Inflammatory macrophage treated with lipopolysaccharide for 1 hour (primary cell): ENCODE data around the gene FAT1.

Source experiments
- DNase-seq, 2 donors: peaks; one replicate each; pipeline ENCODE4 v3.0.0-alpha.2; 2020 to 2022

The FAT1 gene

DNA sequence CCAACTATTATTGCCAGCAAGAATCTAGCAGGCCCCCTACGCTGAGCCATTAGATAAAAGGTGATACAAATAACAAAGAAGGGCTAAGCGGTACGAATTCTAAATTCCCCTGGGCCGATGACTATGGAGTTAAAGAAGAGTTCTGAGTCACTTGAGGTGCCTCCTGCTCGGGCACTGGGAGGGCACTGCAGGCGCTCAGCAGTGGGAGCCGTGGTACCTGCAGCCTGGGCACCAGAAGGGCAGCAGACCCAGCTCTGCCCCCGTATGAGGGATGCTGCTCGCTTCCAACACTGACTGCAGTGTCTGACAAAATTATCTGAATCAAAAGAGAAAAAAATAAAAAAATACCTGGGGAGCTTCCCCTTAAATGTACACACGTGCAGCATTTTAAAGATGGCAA is 124.2 kb downstream of the FAT1 start:
- no peak for DNase-seq

DNA sequence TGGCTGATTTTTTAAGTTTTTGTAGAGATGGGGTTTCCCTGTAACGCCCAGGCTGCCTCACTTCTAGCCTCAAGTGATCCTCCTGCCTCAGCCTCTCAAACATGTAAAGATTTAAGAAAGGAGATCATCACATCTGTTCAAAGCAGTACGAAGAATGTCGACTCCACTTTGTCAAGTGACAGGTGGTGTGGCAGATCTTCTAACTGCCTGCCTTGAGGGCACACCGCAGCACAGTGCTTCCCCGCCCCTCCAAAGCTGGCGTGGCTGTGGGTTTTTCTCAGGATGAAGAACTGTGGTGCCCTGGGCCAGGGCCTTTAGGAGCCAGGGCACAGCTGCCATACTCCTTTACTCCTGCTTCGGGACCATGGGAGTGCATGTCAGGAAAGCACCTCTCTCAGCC is 125.0 kb downstream of the FAT1 start:
- DNase-seq, result no peak

GRCh38 chr4:186596850-186597390 is 126.7 kb downstream of the FAT1 start:
- no peak for DNase-seq

DNA sequence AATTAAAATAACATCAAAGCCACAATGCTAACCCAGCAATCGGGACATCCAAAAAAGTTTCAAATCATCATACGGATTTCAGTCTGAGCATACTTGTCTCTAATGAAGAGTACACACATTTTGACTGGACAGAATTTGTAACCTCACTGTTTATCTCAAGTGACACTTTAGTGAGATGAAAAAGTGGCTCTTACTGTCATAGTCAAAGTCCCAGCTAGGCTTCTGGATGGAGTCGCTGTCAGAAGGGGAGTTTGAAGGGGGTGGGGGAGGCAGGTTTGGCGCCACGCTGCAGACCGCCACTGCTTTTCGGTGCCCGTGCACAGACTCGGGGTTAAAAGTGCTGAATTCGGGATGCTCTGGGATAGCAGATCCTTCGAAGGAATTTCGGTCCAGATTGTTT is 127.3 kb downstream of the FAT1 start:
- DNase-seq, result no peak

- no peak for DNase-seq
Observed at GRCh38 chr4:186593587-186593973, 130.1 kb downstream of the FAT1 start.

- no peak for DNase-seq
Observed at GRCh38 chr4:186592966-186593586, 130.6 kb downstream of the FAT1 start.

- no peak for DNase-seq
Observed at GRCh38 chr4:186592445-186592844, 131.2 kb downstream of the FAT1 start.

DNA sequence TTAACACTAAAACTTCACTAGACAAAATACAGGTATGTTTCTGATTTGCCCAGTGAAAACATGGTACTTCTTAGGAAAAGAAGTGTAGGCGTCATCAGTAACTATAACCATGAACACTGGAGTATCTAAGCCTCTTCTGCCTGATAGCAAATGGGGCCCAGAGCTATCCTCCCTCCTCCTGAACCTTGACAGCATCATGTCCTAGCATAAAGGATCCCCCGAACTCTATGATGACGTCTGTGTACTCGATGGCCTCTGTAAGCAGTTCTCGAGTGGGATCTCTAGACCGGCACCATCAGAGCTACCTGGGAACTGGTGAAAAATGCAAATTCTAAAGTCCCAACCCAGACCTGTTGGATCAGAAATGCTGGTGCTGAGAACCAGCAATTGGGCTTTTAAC is 132.0 kb downstream of the FAT1 start:
- no peak for DNase-seq

GRCh38 chr4:186588503-186588902 is 135.2 kb downstream of the FAT1 start:
- DNase-seq, result no peak

GRCh38 chr4:186587416-186588018 is 136.1 kb downstream of the FAT1 start:
- DNase-seq, result peak; percentile 12 to 65

GRCh38 chr4:186586205-186586604 is 137.5 kb downstream of the FAT1 start:
- no peak for DNase-seq

DNA sequence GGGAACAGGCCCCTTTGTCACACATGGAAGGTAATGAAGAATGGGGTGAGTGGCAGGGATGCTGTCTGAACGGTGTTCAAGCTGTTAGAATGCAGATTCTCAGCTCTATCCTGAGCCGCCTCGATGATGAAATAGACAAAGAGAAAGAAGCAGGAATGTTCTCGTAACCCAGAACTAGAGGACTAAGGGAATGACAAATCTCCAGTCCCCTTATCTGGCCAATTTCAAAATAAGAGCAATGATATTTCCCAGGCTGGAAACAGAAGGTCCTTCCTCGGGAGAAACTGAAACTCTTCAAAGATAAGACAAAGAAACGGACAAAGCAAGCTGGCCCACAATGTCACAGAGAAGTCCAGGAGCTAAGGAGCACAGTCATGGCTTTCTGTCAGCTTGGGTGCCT is 138.7 kb downstream of the FAT1 start:
- no peak for DNase-seq

GRCh38 chr4:186581421-186581820 is 142.2 kb downstream of the FAT1 start:
- no peak for DNase-seq

- DNase-seq, result no peak
Observed at GRCh38 chr4:186580669-186581068, 143.0 kb downstream of the FAT1 start.

GRCh38 chr4:186570193-186570996 is 153.3 kb downstream of the FAT1 start:
- DNase-seq, result no peak

DNA sequence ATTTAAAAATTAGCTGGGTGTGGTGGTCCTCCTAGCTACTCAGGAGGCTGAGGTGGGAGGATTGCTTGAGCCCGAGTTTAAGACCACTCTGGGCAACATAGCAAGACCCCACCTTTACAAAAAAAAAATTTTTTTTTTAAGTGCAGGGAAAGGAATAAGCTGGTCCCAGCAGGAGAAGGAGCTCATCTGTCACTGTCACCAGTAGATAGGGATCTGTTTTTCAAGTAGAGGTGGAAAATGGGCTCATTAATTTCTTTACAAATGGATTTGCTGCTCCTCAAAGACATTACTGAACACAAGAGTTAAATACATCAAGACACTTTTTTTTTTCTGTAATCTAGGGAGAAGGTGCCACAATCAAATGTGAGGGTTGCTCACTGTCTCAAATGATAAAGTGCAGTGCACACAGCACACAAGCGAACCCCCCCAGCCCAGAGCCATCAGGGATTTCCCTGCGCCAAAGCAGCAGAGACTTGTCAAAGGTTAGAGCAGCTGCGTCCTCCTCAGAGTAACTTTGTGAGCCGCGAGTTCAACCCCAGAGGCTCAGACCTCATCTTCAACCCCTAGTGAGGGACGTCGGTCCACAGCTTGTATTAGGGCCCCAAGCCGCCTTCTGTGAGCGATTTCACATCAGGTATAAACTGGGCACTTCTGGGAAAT is 154.0 kb downstream of the FAT1 start:
- no peak for DNase-seq

- no peak for DNase-seq
Observed at GRCh38 chr4:186566068-186566467, 157.6 kb downstream of the FAT1 start.

DNA sequence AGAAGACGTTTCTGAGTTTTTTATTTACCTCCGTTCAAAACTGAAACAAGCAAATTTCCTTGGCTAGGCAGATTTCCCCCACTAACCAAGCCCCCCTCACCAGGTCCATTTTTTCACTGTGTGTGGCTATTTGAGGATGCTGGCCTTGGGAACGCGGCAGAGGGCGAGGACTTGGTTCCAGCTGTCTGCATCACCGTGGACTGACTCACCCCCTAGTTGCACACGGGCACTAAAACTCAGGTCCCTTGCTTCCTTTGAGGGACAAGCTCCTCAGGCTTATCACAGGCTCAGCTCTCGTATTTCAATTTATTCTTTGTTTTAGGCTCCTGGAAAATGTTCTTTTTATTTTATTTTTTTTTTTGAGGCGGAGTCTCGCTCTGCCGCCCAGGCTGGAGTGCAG is 159.9 kb downstream of the FAT1 start:
- no peak for DNase-seq

DNA sequence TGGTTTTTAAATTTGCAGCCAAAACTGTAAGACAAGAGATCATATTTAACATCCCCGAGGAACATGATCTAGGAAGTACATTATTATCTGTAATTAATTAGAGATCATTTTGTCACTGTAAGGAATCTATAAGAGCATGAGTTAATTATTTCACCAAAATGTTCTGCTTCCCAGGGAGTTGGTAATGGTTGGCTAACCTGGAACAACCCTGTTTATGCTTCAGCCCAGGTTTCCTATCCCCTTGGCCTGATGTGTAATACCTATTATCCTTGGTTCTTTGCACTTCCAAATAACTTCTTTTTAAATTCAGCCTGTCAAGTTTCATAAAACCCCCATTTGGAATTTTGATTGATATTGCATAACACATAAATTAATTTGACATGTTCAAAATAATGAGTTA is 161.9 kb downstream of the FAT1 start:
- DNase-seq, result no peak

- no peak for DNase-seq
Observed at GRCh38 chr4:186560647-186561046, 163.0 kb downstream of the FAT1 start.

GRCh38 chr4:186557486-186557885 is 166.2 kb downstream of the FAT1 start:
- DNase-seq, result no peak

DNA sequence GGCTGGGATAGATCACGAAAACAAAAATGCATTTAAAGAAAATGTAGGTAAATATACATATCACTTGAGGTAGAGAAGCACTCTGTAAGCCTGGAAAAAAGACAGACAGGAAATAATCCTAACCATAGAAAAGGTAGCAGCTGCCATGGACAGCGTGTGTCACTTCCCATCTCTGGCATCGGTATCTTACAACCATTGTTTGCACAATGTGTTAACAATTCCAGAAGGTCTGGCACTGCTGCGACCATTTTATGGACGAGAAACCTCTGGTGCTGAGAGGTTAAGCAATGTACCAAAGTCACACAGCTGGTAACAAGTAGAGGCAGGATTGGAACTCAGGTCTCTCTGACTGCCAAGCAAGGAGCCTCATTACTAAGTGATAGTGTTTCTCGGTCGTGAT is 166.6 kb downstream of the FAT1 start:
- DNase-seq, result no peak
